ENCODE data around the gene ITIH4.

The ITIH4 gene

DNA sequence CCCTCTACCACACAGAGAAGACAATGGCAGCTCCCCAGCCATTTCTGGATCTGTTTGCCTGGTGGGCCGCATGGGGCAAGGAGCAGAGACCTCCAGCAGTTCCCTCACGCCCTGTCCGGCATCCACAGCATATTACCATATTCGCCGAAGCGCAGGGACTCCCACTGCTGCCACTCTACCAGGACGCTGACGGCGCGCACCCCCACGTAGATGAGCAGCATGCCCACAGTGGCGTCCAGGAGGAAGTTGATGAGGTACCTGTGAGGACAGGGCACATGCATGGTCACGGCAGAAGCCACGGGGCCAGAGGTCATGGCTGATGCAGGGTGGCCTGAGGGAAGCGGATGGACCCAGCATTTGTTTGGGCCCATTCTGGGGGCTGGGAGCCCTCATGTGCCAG is 19.2 kb upstream of the ITIH4 start:
- TF ChIP-seq, protein P1, sequence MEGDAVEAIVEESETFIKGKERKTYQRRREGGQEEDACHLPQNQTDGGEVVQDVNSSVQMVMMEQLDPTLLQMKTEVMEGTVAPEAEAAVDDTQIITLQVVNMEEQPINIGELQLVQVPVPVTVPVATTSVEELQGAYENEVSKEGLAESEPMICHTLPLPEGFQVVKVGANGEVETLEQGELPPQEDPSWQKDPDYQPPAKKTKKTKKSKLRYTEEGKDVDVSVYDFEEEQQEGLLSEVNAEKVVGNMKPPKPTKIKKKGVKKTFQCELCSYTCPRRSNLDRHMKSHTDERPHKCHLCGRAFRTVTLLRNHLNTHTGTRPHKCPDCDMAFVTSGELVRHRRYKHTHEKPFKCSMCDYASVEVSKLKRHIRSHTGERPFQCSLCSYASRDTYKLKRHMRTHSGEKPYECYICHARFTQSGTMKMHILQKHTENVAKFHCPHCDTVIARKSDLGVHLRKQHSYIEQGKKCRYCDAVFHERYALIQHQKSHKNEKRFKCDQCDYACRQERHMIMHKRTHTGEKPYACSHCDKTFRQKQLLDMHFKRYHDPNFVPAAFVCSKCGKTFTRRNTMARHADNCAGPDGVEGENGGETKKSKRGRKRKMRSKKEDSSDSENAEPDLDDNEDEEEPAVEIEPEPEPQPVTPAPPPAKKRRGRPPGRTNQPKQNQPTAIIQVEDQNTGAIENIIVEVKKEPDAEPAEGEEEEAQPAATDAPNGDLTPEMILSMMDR (IDR thresholded peaks at IDR 0.05; ENCODE audit: extremely low read depth, missing control alignments), result no peak
- DNase-seq (ENCODE audit: low spot score), result no peak

DNA sequence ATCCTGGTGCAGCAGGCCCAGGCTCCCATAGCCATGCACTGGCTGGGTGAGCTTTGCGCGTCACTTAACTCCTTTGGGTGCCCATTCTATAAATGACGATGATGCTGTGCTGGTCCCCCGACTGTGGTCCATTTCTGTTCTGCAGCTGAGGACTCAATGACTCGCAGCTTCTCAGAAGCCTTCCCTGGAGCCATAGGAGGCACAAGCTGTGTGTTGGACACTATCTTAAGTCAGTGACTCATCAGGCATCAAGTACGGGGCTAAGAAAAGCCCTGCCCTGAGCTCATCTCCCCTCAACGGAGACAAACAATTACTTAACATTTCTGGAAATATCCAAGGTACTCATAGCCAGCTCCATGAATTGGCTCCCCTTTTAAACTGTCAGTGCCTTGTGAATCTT is 18.1 kb upstream of the ITIH4 start:
- no peak for DNase-seq (ENCODE audit: low spot score)
- TF ChIP-seq, protein P1 (IDR thresholded peaks at IDR 0.05; ENCODE audit: extremely low read depth, missing control alignments), result no peak

DNA sequence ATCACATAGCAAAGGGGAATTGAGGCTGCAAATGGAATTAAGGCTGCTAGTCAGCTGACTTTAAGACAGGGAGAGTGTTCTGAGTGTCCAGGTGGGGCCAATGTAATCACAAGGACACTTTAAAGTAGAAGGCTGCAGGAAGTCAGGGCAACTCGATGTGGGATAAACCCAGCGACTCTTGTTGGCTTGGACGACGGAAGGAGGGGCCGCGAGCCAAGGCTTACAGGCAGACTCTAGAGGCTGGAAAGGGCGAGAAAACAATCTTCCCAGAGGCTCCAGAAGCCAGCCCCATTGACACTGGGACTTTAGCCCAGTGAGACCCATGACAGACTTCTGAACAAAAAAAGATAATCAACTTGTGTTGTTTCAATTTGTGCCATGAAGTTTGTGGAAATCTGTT is 17.3 kb upstream of the ITIH4 start:
- DNase-seq (ENCODE audit: low spot score), result no peak
- TF ChIP-seq, protein P1 (IDR thresholded peaks at IDR 0.05; ENCODE audit: extremely low read depth, missing control alignments), result no peak

DNA sequence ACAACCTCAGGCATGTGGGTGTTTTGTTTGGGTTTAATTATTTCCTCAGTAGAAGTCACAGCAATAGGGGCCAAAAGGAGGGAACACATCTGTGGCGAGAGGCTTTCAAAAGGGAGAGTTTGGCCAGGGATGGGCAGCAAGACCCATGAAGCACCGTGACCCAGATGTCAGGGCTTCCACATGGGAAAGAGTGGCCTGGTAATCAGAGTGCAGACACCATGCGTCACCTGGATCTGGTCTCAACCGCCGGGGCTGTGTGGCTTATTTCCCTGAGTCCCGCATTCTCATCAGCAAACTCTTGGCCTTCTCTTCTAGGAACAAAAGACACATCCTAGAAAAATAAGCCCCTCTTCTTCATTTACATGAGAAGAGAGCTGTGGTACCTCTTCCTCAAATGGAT is 16.8 kb upstream of the ITIH4 start:
- TF ChIP-seq, protein P1 (IDR thresholded peaks at IDR 0.05; ENCODE audit: extremely low read depth, missing control alignments), result no peak
- no peak for DNase-seq (ENCODE audit: low spot score)

- TF ChIP-seq, protein P1 (IDR thresholded peaks at IDR 0.05; ENCODE audit: extremely low read depth, missing control alignments), result no peak
- DNase-seq (ENCODE audit: low spot score), result no peak
Measured at GRCh38 chr3:52846432-52846965, 16.0 kb upstream of the ITIH4 start.

DNA sequence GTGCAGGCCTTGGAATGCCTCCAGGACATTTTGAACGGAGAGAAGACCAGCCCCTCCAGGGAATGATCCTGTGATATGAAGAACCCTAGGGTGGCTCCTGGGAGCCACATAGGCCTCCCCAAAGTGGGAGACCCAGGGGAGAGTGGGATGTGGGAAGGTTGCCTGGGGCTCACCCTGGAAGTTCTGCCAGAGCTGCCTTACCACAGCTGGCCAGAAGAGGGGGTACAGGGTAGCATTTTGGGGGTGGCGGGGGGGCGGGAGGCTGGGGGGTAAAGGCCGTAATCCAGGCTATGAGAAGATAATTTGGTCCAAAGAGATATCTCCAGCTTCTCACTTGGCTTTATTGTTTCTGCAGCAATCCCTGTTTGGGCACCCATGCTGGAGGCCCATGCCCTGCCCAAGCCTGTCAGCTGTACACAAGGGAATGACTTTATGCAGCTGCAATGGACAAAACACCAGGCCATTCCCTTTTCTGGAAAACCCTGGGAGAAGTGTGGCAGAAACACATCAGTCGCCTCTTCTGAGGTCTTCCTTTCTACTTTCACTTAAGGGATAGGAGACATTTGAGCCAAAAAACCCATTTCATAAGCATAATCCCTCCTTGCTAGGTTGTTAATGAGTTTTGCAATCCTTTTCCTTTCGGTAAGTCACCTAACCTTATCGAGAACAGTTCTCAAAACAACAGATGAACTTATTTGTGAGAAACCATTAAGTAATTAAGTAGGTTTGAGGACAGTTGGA is 15.4 kb upstream of the ITIH4 start:
- TF ChIP-seq, protein P1 (IDR thresholded peaks at IDR 0.05; ENCODE audit: extremely low read depth, missing control alignments), result no peak
- no peak for DNase-seq (ENCODE audit: low spot score)

- TF ChIP-seq, protein P1 (IDR thresholded peaks at IDR 0.05; ENCODE audit: extremely low read depth, missing control alignments), result no peak
- no peak for DNase-seq (ENCODE audit: low spot score)
Measured at GRCh38 chr3:52845157-52845556, 14.7 kb upstream of the ITIH4 start.
